Naive thymus-derived CD4-positive, alpha-beta T cell (primary cell): Measurements from ENCODE around the gene TRMT10C. TPM values are rescaled to one million over a fixed set of nuclear protein-coding genes. Genes with fewer than 3 reads are reported as not detected.
A peak's percentile ranks its signal among the peaks of the same experiment; 100 is the strongest.

Experiments used
- ATAC-seq: fragments of 150-1000 bp; cut with Tn5 transposase; 2 replicates; pipeline ENCODE4 v1.10.0; 2021; ENCODE audit warnings: mild to moderate bottlenecking, moderate library complexity
- CTCF ChIA-PET: fragments of 350-600 bp; sonication (Branson Sonifier 250); formaldehyde crosslinking; loops from one replicate; lab custom pipeline; 2021; ENCODE audit warnings: antibody characterized with exemption; lab: Charles Lee
- POLR2A ChIA-PET: fragments of 350-600 bp; sonication (Branson Sonifier 250); formaldehyde crosslinking; loops from one replicate; lab custom pipeline; 2021; ENCODE audit warnings: antibody characterized with exemption, inconsistent platforms; lab: Charles Lee
- DNase-seq, 9 donors: peaks; one replicate each; pipeline versions ENCODE4 v3.0.0 to v3.0.0-alpha.2; 2020 to 2022; ENCODE audit warnings: mixed read lengths in 1 of 9
- H3K27ac ChIP-seq: one replicate; pipeline ENCODE4 v1.7.0; 2013; ENCODE audit warnings: mild to moderate bottlenecking, low read depth, low read length, moderate library complexity
- H3K27me3 ChIP-seq, 2 donors: one replicate each; pipeline ENCODE4 v1.7.0; 2013; ENCODE audit warnings: low read length in 2 of 2, mild to moderate bottlenecking in 2 of 2, moderate library complexity in 2 of 2; ENCODE audit not compliant: control insufficient read depth in 2 of 2, insufficient read depth in 2 of 2
- H3K36me3 ChIP-seq, 3 experiments: 1 replicate in 2 of 3; 2 replicates in 1 of 3; pipeline ENCODE4 v1.7.0; 2013; ENCODE audit warnings: low read length in 3 of 3, mild to moderate bottlenecking in 3 of 3, moderate library complexity in 1 of 3; ENCODE audit not compliant: insufficient read depth in 3 of 3, control insufficient read depth in 2 of 3
- H3K4me1 ChIP-seq, 2 donors: one replicate each; pipeline ENCODE4 v1.7.0; 2013; ENCODE audit warnings: low read length in 2 of 2, mild to moderate bottlenecking in 2 of 2, moderate library complexity in 1 of 2; ENCODE audit not compliant: control insufficient read depth in 2 of 2, insufficient read depth in 2 of 2
- H3K4me3 ChIP-seq: 2 replicates; pipeline ENCODE4 v1.7.0; 2013; ENCODE audit warnings: mild to moderate bottlenecking, low read length
- H3K9me3 ChIP-seq, 3 experiments: 1 replicate in 2 of 3; 2 replicates in 1 of 3; pipeline ENCODE4 v1.7.0; 2013; ENCODE audit warnings: low read length in 3 of 3; ENCODE audit not compliant: control insufficient read depth in 2 of 3
- H3K27ac Mint-ChIP-seq, 9 donors: one replicate each; pipeline ENCODE4 v1.8.0; 2020 to 2022; ENCODE audit warnings: mixed read lengths in 9 of 9, mild to moderate bottlenecking in 8 of 9, moderate library complexity in 5 of 9, inconsistent platforms in 2 of 9
- H3K27me3 Mint-ChIP-seq, 5 donors: one replicate each; pipeline ENCODE4 v1.8.0; 2021 to 2022; ENCODE audit warnings: mixed read lengths in 5 of 5, mild to moderate bottlenecking in 1 of 5
- H3K36me3 Mint-ChIP-seq, 5 donors: one replicate each; pipeline ENCODE4 v1.8.0; 2020 to 2022; ENCODE audit warnings: mixed read lengths in 5 of 5, mild to moderate bottlenecking in 3 of 5, inconsistent platforms in 1 of 5
- H3K4me1 Mint-ChIP-seq, 7 donors: one replicate each; pipeline ENCODE4 v1.8.0; 2020 to 2022; ENCODE audit warnings: mixed read lengths in 7 of 7, mild to moderate bottlenecking in 3 of 7, inconsistent platforms in 1 of 7
- H3K4me3 Mint-ChIP-seq, 10 donors: one replicate each; pipeline ENCODE4 v1.8.0; 2020 to 2022; ENCODE audit warnings: mild to moderate bottlenecking in 10 of 10, mixed read lengths in 10 of 10, moderate library complexity in 6 of 10, inconsistent platforms in 2 of 10
- H3K9me3 Mint-ChIP-seq, 11 donors: one replicate each; pipeline ENCODE4 v1.8.0; 2020 to 2022; ENCODE audit warnings: mixed read lengths in 11 of 11, mild to moderate bottlenecking in 4 of 11, inconsistent platforms in 1 of 11, moderate library complexity in 1 of 11
- intact Hi-C, 2 donors: fragments of 100-400 bp; cut with micrococcal nuclease; formaldehyde crosslinking; loops; one replicate each; pipeline ENCODE4 v1.15.1; 2023
- polyA plus RNA-seq, 2 donors: library from polyadenylated mRNA; unstranded; fragments of 300-500 nt; fragmentation: Illumina TruSeq; gene quantifications; one replicate each; pipeline ENCODE4 v1.2.3, GENCODE V29; 2021
- total RNA-seq, 6 experiments: library from RNA in 5 of 6; stranded (reverse) in 5 of 6; gene quantifications; 1 replicate in 5 of 6; 2 replicates in 1 of 6; pipeline ENCODE4 v1.2.3 and lab custom pipeline; 2021 to 2026

The TRMT10C gene
- total and polyA plus RNA-seq, 7 experiments from 2014 or later: 24.1 to 37.3 (median 27.6) TPM

GRCh38 chr3:101574388-101575112, 12.9 kb downstream of the TRMT10C start:
- Histone ChIP-seq H3K4me1 (peaks cover 37 to 56% of the 10 kb centered on the region in 2 donors), H3K4me3 (peak overlapping the region; percentile 89), H3K27me3 (no peaks in the 10 kb centered on the region), H3K9me3 (no peaks in the 10 kb centered on the region), H3K36me3 (peaks cover 0 to 7% (median 0%) of the 10 kb centered on the region in 3 experiments), H3K27ac (peak overlapping the region; percentile 95)
- Mint-ChIP-seq H3K4me3 (peak overlapping the region; percentile 91 to 100 (median 95)), H3K36me3 (peaks cover 7 to 18% (median 10%) of the 10 kb centered on the region in 5 donors), H3K4me1 (peaks cover 32 to 89% (median 76%) of the 10 kb centered on the region in 7 donors), H3K27me3 (peaks cover 0 to 2% (median 0%) of the 10 kb centered on the region in 5 donors), H3K27ac (peak overlapping the region; percentile 92 to 99 (median 98)), H3K9me3 (no peaks in the 10 kb centered on the region)
- ChIA-PET POLR2A (interaction anchor here (0.5 to 5.0 kb wide), 33 partner anchors 10 to 1314 kb away, joined by 3 to 73 read pairs (median 5); partner anchors contain the start of genes NFKBIZ, NXPE3, RPL24 and SENP7), CTCF (interaction anchor here (0.7 to 1.6 kb wide), 4 partner anchors 12 to 110 kb away, joined by 3 to 5 read pairs (median 4); partner anchors contain the start of gene TRMT10C)
- ATAC-seq: peak; percentile 46
- intact Hi-C loops: loop anchor here (1.0 to 10.0 kb wide), 13 partner anchors 61 to 1173 kb away; partner anchors contain the start of genes CEP97 (in 2 of the 2), NXPE3 (in 2 of the 2), RPL24 (in 2 of the 2) and SENP7 (in 2 of the 2)
- peak in 4 of 9 donors; percentile 15 to 71 (median 53) for DNase-seq

DNA sequence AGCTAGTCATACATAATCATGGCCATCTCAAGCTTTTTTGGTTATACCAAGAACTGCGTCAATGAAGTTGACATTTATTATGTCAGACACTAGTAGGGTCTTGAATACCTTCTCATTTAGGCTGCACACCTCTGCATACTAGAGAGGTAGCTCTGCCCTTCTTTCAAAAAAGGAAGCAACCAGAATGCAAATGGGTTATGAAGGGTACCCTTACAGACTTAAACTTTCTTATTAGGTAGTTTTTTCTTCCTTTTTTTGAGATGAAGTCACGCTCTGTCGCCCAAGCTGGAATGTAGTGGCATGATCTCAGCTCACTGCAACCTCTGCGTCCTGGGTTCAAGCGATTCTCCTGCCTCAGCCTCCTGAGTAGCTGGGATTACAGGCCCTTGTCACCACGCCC, 15.6 kb downstream of the TRMT10C start:
- H3K27me3 Mint-ChIP-seq: peaks cover 0 to 2% (median 0%) of the 10 kb centered on the region in 5 donors
- H3K9me3 Mint-ChIP-seq: no peaks in the 10 kb centered on the region
- ChIA-PET CTCF (interaction anchor here (0.7 kb wide), 1 partner anchor 160 kb away, joined by 3 read pairs; no protein-coding TSS in a partner anchor), POLR2A (interaction anchor here (1.0 to 1.4 kb wide), 2 partner anchors 16 to 59 kb away, joined by 3 to 4 read pairs; partner anchors contain the start of gene TRMT10C)
- Histone ChIP-seq H3K4me1 (peaks cover 38 to 44% of the 10 kb centered on the region in 2 donors), H3K27me3 (no peaks in the 10 kb centered on the region), H3K27ac (no peak overlapping the region), H3K9me3 (no peaks in the 10 kb centered on the region), H3K36me3 (peaks cover 0 to 12% (median 0%) of the 10 kb centered on the region in 3 experiments), H3K4me3 (no peak overlapping the region)
- ATAC-seq: no peak
- H3K4me3 Mint-ChIP-seq: peak overlapping the region in 6 of 10 donors; percentile 17 to 59 (median 40)
- intact Hi-C loops: loop anchor here in 1 of 2 donors (10.0 kb wide), 1 partner anchor 648 kb away; no protein-coding TSS in a partner anchor
- H3K36me3 Mint-ChIP-seq: peaks cover 7 to 22% (median 10%) of the 10 kb centered on the region in 5 donors
- peak overlapping the region in 1 of 9 donors; percentile 11 for H3K27ac Mint-ChIP-seq
- no peak for DNase-seq
- H3K4me1 Mint-ChIP-seq: peaks cover 23 to 81% (median 64%) of the 10 kb centered on the region in 7 donors

DNA sequence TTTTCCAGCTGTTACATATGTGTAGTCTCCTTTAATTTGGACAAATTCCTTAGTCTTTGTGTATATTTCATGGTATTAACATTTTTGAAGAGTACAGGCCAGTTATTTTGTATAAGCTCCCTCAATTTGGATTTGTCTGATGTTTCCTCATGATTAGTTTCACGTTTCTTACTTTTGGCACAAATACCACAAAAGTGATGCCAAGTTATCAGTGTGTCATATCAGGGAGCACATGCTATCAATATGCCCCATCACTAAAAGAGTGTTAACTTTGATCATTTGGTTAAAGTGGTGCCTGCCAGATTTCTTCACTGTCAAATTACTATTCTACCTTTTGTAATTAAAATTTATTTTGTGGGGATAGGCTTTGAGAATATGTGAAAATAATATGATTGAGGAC, 26.9 kb downstream of the TRMT10C start:
- ChIA-PET CTCF (no interaction called here), POLR2A (no interaction called here)
- Mint-ChIP-seq H3K9me3 (no peaks in the 10 kb centered on the region), H3K27me3 (no peaks in the 10 kb centered on the region), H3K36me3 (peaks cover 4 to 38% (median 33%) of the 10 kb centered on the region in 5 donors), H3K4me1 (peaks cover 15 to 55% (median 40%) of the 10 kb centered on the region in 7 donors), H3K4me3 (no peak overlapping the region), H3K27ac (peak overlapping the region in 5 of 9 donors; percentile 5 to 76 (median 66))
- DNase-seq: no peak
- intact Hi-C loops: no loop called here
- Histone ChIP-seq H3K4me1 (no peaks in the 10 kb centered on the region), H3K27ac (no peak overlapping the region), H3K4me3 (no peak overlapping the region), H3K36me3 (peaks cover 11 to 55% (median 11%) of the 10 kb centered on the region in 3 experiments), H3K27me3 (no peaks in the 10 kb centered on the region), H3K9me3 (no peaks in the 10 kb centered on the region)
- ATAC-seq: no peak

DNA sequence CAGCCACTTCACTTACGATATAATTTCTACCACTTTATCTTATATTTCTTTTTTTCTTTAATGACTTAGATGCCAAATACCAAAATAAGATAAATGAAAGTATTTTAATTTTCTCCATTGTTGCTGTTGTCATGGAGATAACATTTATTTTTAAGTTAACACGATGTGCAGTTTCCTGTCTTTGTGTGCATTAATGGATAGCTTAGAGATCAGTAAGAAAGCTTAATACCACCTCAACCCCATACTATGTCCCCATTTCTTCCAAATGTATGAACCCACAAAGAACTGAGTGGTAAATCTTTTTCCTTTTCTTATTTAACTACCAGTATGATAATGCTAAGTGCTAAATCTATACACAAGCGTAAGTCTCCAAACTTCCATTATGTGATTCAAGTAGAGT, 29.4 kb downstream of the TRMT10C start:
- no peak overlapping the region for H3K4me3 ChIP-seq
- Mint-ChIP-seq H3K27me3 (no peaks in the 10 kb centered on the region), H3K36me3 (peaks cover 4 to 42% (median 22%) of the 10 kb centered on the region in 5 donors), H3K27ac (peak overlapping the region in 8 of 9 donors; percentile 14 to 85 (median 62)), H3K4me1 (peaks cover 11 to 37% (median 28%) of the 10 kb centered on the region in 7 donors), H3K9me3 (no peaks in the 10 kb centered on the region), H3K4me3 (no peak overlapping the region)
- ChIA-PET POLR2A (interaction anchor here (0.7 kb wide), 1 partner anchor 10 kb away, joined by 3 read pairs; no protein-coding TSS in a partner anchor), CTCF (no interaction called here)
- peak overlapping the region; percentile 1 for H3K27ac ChIP-seq
- DNase-seq (peak in 1 of 9 donors; percentile 7), ATAC-seq (peak; percentile 40)
- no peaks in the 10 kb centered on the region for H3K4me1 ChIP-seq
- no peaks in the 10 kb centered on the region for H3K9me3 ChIP-seq
- no peaks in the 10 kb centered on the region for H3K27me3 ChIP-seq
- intact Hi-C loops: loop anchor here in 1 of 2 donors (5.0 kb wide), 1 partner anchor 46 kb away; no protein-coding TSS in a partner anchor
- H3K36me3 ChIP-seq: peaks cover 5 to 51% (median 8%) of the 10 kb centered on the region in 3 experiments

DNA sequence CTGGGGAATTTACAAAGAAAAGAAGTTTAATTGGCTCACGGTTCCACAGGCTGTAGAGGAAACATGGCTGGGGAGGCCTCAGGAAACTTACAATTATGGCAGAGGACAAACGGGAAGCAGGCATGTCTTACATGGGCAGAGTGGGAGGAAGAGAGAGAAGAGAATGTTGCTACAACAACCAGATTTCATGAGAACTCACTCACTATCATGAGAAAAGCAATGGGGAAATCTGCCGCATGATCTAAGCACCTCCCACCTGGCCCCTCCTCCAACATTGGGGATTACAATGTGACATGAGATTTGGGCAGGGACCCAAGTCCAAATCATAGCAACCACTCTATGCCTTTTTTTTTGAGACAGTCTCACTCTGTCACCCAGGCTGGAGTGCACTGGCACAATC, 41.1 kb downstream of the TRMT10C start:
- DNase-seq (no peak), ATAC-seq (no peak)
- no peak overlapping the region for H3K27ac ChIP-seq
- H3K4me3 ChIP-seq: no peak overlapping the region
- Mint-ChIP-seq H3K27me3 (no peaks in the 10 kb centered on the region), H3K36me3 (peaks cover 0 to 15% (median 4%) of the 10 kb centered on the region in 5 donors), H3K9me3 (peaks cover 0 to 2% (median 0%) of the 10 kb centered on the region in 11 donors), H3K4me3 (no peak overlapping the region), H3K4me1 (peaks cover 0 to 4% (median 0%) of the 10 kb centered on the region in 7 donors), H3K27ac (peak overlapping the region in 2 of 9 donors; percentile 7 to 22)
- H3K9me3 ChIP-seq: no peaks in the 10 kb centered on the region
- H3K27me3 ChIP-seq: no peaks in the 10 kb centered on the region
- CTCF ChIA-PET: no interaction called here
- H3K4me1 ChIP-seq: no peaks in the 10 kb centered on the region
- POLR2A ChIA-PET: no interaction called here
- H3K36me3 ChIP-seq: no peaks in the 10 kb centered on the region
- intact Hi-C loops: no loop called here

- H3K4me1 ChIP-seq: no peaks in the 10 kb centered on the region
- intact Hi-C loops: no loop called here
These were observed 41.5 kb downstream of the TRMT10C start for GRCh38 chr3:101603184-101603583.

More at GRCh38 chr3:101603184-101603583, 41.5 kb downstream of the TRMT10C start:
- Histone ChIP-seq H3K9me3 (no peaks in the 10 kb centered on the region), H3K27ac (no peak overlapping the region), H3K4me3 (no peak overlapping the region), H3K36me3 (no peaks in the 10 kb centered on the region), H3K27me3 (no peaks in the 10 kb centered on the region)
- Mint-ChIP-seq H3K27me3 (no peaks in the 10 kb centered on the region), H3K9me3 (peaks cover 0 to 2% (median 0%) of the 10 kb centered on the region in 11 donors), H3K36me3 (peaks cover 0 to 15% (median 4%) of the 10 kb centered on the region in 5 donors), H3K4me3 (no peak overlapping the region), H3K27ac (no peak overlapping the region), H3K4me1 (peaks cover 0 to 2% (median 0%) of the 10 kb centered on the region in 7 donors)
- ChIA-PET CTCF (no interaction called here), POLR2A (no interaction called here)
- ATAC-seq: no peak
- DNase-seq: no peak
